LNCAP (cell line): ENCODE measurements around the gene SH3BGRL3.

Experiments used
- CTCF ChIP-seq: fragments of 450-650 bp; IDR thresholded peaks from 2 replicates; pipeline ENCODE4 v1.5.1; 2017; ENCODE audit warnings: mild to moderate bottlenecking

Gene SH3BGRL3

GRCh38 chr1:26318338-26319064, 38.6 kb downstream of the SH3BGRL3 start:
- no peak for TF ChIP-seq CTCF

DNA sequence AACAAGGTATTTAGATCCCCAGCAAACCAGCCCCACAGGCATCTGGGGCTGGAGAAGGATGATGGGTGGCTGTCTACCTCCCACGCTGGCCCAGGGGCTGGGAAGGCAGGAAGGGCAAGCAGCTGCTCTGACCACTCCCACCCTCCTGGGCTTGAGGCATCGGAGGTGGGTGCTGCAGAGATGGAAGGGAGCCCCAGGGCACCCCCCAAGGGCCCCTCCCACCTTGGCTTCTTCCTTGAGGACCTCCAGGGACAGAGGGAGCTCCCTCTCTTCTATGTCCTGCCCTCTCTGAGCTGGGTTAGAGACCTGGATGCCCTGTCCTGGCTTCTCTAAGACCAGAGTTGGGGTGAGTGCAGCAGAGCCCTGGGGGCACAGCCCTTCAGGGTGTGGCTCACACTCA, 41.0 kb downstream of the SH3BGRL3 start:
- TF ChIP-seq CTCF, result no peak

GRCh38 chr1:26321315-26322041, 41.6 kb downstream of the SH3BGRL3 start:
- peak; percentile 63 for TF ChIP-seq CTCF

DNA sequence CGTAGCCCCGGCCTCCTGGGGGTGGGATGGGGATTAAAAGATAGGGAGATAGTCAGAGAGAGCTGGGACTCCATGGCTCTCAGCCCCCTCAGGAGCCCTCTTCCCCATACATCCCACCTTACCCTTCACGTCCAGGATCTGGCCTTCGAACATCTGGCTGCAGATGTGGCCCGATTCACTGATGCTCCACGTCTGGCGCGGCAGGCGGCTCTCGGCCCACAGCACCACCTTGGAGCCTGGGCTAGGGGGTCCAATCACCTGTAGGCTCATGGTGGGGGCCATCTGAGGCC, 42.1 kb downstream of the SH3BGRL3 start:
- TF ChIP-seq CTCF, result no peak

DNA sequence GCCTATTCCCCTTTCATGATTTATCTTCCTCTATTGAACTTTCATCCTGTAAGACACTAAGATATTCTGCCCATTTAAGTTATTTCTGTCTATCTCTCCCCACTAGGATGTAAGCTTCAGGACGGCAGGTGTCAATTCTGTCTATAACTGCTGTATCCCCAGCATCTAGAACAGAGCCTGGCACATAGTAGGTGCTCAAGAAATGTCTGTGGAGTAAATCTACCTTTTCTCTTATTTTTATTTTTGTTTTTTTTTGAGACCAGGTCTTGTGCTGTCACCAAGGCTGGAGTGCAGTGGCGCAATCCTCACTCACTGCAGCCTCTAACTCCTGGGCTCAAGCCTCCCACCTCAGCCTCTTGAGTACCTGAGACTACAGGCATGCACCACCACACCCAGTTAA, 43.5 kb downstream of the SH3BGRL3 start:
- no peak for TF ChIP-seq CTCF

- TF ChIP-seq CTCF, result no peak
Measured at GRCh38 chr1:26324550-26324949, 44.7 kb downstream of the SH3BGRL3 start.

GRCh38 chr1:26327956-26328362, 48.1 kb downstream of the SH3BGRL3 start:
- no peak for TF ChIP-seq CTCF
